ENCODE results near the gene DIPK1B. TPM values are rescaled to one million over a fixed set of nuclear protein-coding genes. Genes with fewer than 3 reads are reported as not detected.
A peak's percentile ranks its signal among the peaks of the same experiment; 100 is the strongest.
"Not testable (repeated sequence)": the region's sequence is repeated elsewhere in the genome, so short reads cannot be mapped to it uniquely, and the experiment has no call there.

DIPK1B gene
- total RNA-seq, 1 experiment from 2014 or later = 4.0 TPM

DNA sequence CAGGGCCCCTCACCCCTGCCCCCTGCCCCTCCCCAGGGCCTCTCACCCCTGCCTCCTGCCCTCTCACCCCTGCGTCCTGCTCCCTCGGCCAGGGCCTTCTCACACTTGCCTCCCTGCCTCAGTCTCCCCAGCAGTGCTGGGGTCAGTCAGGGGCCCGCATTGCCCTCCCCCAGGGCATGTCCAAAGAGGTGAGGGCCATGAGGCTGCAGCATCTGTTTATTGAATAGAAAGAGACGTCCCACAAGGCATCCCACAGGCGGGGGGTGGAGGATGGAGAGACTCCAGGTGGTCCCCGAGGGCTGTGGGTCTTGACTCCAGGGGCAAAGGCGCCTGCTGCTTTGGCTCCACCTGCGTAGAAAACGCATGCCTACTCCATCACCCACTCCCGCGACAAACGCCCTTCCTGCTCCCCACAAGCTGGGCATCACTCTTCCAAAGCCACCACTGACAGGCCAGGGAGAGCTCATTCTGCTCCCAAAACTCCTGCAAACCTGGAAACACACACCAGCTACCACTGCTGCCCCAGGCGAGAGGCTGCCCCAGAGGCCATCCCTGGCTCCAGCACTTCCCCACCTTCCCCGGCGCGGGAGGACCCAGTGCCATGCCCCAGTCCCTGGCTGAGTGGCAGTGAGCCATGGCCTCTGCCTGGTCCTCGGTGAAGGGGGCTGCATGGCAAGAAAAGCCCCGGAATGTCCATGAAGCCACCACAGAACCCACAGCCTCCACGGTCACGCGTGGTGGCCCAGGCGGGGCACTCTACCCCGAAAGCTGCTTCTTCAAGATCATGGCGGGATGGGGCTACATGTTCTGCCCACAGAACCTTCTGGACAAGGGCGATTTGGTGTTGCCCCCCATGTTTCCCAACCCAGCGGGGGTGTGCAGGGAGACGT lies 47.3 kb downstream of the DIPK1B start:
- H3K36me3 Mint-ChIP-seq (ENCODE audit: insufficient read depth, unreplicated experiment) = no peaks in the 10 kb centered on the region
- DNase-seq = no peak
- no TSS peak for BruUV-seq (replicated peaks)
- TF ChIP-seq, protein P1, sequence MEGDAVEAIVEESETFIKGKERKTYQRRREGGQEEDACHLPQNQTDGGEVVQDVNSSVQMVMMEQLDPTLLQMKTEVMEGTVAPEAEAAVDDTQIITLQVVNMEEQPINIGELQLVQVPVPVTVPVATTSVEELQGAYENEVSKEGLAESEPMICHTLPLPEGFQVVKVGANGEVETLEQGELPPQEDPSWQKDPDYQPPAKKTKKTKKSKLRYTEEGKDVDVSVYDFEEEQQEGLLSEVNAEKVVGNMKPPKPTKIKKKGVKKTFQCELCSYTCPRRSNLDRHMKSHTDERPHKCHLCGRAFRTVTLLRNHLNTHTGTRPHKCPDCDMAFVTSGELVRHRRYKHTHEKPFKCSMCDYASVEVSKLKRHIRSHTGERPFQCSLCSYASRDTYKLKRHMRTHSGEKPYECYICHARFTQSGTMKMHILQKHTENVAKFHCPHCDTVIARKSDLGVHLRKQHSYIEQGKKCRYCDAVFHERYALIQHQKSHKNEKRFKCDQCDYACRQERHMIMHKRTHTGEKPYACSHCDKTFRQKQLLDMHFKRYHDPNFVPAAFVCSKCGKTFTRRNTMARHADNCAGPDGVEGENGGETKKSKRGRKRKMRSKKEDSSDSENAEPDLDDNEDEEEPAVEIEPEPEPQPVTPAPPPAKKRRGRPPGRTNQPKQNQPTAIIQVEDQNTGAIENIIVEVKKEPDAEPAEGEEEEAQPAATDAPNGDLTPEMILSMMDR (IDR thresholded peaks at IDR 0.05; ENCODE audit: unreplicated experiment) = no peak
- no peaks in the 10 kb centered on the region for H3K9me3 Mint-ChIP-seq (ENCODE audit: low read depth, unreplicated experiment)
- intact Hi-C loops (cut with micrococcal nuclease; ENCODE audit: unreplicated experiment) = no loop called here
- no peak overlapping the region for H3K4me3 Mint-ChIP-seq (ENCODE audit: low read depth, unreplicated experiment)
- H3K27ac Mint-ChIP-seq (ENCODE audit: unreplicated experiment) = no peak overlapping the region
- peaks cover 23% of the 10 kb centered on the region for H3K27me3 Mint-ChIP-seq (ENCODE audit: unreplicated experiment)
- CTCF ChIA-PET = no interaction called here
- H3K4me1 Mint-ChIP-seq (ENCODE audit: low read depth, unreplicated experiment) = no peaks in the 10 kb centered on the region

DNA sequence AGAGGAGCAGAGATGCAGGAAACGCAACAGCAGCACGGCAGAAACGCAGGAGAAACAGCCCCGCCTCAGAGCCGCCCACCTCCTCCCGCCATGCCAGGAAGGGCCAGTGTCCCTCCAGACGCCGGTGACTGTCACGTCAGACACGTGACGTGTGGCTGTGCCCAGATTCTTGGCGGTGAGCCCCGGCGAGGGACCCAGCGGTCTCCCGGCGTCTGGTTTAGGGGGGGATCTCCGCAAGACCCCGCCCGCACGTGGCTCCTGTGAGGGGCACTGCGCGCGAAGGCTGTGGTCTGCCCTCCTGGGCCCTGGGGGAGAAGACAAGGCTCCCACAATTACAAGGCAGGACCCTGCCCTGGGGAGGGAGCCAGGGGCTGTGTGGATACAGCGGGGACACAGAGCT lies 48.1 kb downstream of the DIPK1B start:
- BruUV-seq (replicated peaks) = no TSS peak
- Mint-ChIP-seq H3K27me3 (ENCODE audit: unreplicated experiment) (peaks cover 23% of the 10 kb centered on the region), H3K36me3 (ENCODE audit: insufficient read depth, unreplicated experiment) (no peaks in the 10 kb centered on the region), H3K27ac (ENCODE audit: unreplicated experiment) (no peak overlapping the region), H3K4me3 (ENCODE audit: low read depth, unreplicated experiment) (no peak overlapping the region), H3K4me1 (ENCODE audit: low read depth, unreplicated experiment) (no peaks in the 10 kb centered on the region), H3K9me3 (ENCODE audit: low read depth, unreplicated experiment) (no peaks in the 10 kb centered on the region)
- CTCF ChIA-PET = no interaction called here
- intact Hi-C loops (cut with micrococcal nuclease; ENCODE audit: unreplicated experiment) = no loop called here
- DNase-seq = no peak
- TF ChIP-seq, protein P1 (IDR thresholded peaks at IDR 0.05; ENCODE audit: unreplicated experiment) = no peak

DNA sequence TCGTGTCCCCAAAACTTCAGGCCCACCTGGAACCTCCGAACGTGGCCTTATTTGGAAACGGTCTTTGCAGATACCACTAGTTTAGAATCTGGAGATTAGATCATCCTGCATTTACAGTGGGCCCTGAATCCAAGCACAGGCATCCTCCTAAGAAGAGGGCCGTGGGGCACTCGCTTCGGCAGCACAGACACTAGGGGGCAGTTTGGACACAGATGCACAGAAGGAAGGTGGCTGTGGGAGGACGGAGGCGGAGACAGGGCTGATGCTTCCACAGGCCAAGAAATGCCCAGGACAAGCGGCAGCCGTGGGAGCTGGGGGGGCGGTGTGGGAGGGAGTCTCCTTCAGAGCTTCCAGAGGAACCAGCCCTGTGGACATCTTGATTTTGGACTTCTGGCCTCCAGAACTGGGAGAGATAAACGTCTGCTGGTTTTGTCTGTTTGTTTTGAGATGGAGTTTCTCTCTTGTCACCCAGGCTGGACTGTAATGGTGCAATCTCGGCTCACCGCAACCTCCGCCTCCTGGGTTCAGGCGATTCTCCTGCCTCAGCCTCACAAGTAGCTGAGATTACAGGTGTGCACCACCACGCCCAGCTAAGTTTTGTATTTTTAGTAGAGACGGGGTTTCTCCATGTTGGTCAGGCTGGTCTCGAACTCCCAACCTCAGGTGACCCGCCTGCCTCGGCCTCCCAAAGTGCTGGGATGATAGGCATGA lies 48.6 kb downstream of the DIPK1B start:
- H3K4me3 Mint-ChIP-seq (ENCODE audit: low read depth, unreplicated experiment); H3K9me3 Mint-ChIP-seq (ENCODE audit: low read depth, unreplicated experiment); H3K4me1 Mint-ChIP-seq (ENCODE audit: low read depth, unreplicated experiment); CTCF ChIA-PET; H3K36me3 Mint-ChIP-seq (ENCODE audit: insufficient read depth, unreplicated experiment); H3K27ac Mint-ChIP-seq (ENCODE audit: unreplicated experiment); BruUV-seq (replicated peaks); intact Hi-C loops (cut with micrococcal nuclease; ENCODE audit: unreplicated experiment): not testable (repeated sequence)
- H3K27me3 Mint-ChIP-seq (ENCODE audit: unreplicated experiment) = peaks cover 23% of the 10 kb centered on the region
- TF ChIP-seq, protein P1 (IDR thresholded peaks at IDR 0.05; ENCODE audit: unreplicated experiment) = peak; percentile 26
- DNase-seq = peak; percentile 62

DNA sequence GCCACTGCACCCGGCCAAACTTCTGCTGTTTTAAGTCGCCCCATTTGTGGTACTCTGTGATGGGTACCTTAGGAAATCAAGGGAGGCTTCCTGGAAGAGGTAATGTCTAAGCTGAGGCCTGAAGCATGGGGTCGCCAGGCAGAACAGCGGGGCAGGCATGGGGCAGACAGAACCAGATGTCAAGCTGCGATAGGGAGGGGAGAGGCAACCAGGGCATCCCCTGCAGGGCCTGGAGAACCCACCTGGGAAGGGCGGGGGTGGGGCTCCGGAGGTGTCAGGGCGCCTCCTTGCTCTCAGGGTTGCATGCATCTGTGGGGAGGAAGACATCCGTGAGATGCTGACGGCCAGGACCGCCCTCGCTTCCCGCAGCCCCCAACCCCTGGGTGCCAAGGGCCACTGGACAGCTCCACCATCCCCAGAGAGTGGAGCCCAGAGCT lies 49.2 kb downstream of the DIPK1B start:
- Mint-ChIP-seq H3K27ac (ENCODE audit: unreplicated experiment) (no peak overlapping the region), H3K9me3 (ENCODE audit: low read depth, unreplicated experiment) (no peaks in the 10 kb centered on the region), H3K4me3 (ENCODE audit: low read depth, unreplicated experiment) (no peak overlapping the region), H3K36me3 (ENCODE audit: insufficient read depth, unreplicated experiment) (no peaks in the 10 kb centered on the region), H3K27me3 (ENCODE audit: unreplicated experiment) (peaks cover 23% of the 10 kb centered on the region), H3K4me1 (ENCODE audit: low read depth, unreplicated experiment) (peaks cover 2% of the 10 kb centered on the region)
- no TSS peak for BruUV-seq (replicated peaks)
- CTCF ChIA-PET = interaction anchor here (0.7 kb wide), 1 partner anchor 13 kb away, joined by 4 read pairs; no protein-coding TSS in a partner anchor
- no peak for DNase-seq
- intact Hi-C loops (cut with micrococcal nuclease; ENCODE audit: unreplicated experiment) = no loop called here
- TF ChIP-seq, protein P1 (IDR thresholded peaks at IDR 0.05; ENCODE audit: unreplicated experiment) = no peak
